ENCODE results near the gene SYNE3.

- TF ChIP-seq CTCF (IDR thresholded peaks at IDR 0.05) (no peak), POLR2AphosphoS5 (IDR thresholded peaks at IDR 0.05) (peak; percentile 15)
These were observed 3.2 kb upstream of the SYNE3 start for GRCh38 chr14:95519699-95520098.

Data from prostate gland (tissue), 2 donors.